GM10248 (cell line): ENCODE data around the gene YY1AP1.
"Not testable (repeated sequence)": the region's sequence is repeated elsewhere in the genome, so short reads cannot be mapped to it uniquely, and the experiment has no call there.

Source experiments
- CTCF ChIA-PET: fragments of 300-600 bp; sonication (Branson Sonifier 250); formaldehyde crosslinking; extraction: SDS; loops from one replicate; lab custom pipeline; 2021; ENCODE audit warnings: antibody characterized with exemption; lab: Yijun Ruan, JAX
- POLR2A ChIA-PET: fragments of 350-650 bp; sonication (Branson Sonifier 250); formaldehyde crosslinking; extraction: SDS; loops from one replicate; lab custom pipeline; 2020; ENCODE audit warnings: antibody characterized with exemption; lab: Yijun Ruan, JAX
- DNase-seq: peaks from one replicate; pipeline ENCODE4 v3.0.0; 2012; ENCODE audit errors: extremely low spot score
- CTCF ChIP-seq: IDR thresholded peaks from 2 replicates; pipeline ENCODE4 v1.5.1; 2012; ENCODE audit warnings: mild to moderate bottlenecking, low read depth; ENCODE audit errors: extremely low read depth, missing control alignments, control extremely low read depth

The YY1AP1 gene

GRCh38 chr1:155688324-155689080 lies at the start of gene YY1AP1:
TSS of gene YY1AP1 (minus strand) at chr1:155688774. CDS start at chr1:155680436, 8,338 bp downstream.
- POLR2A ChIA-PET, result interaction anchor here (0.5 to 0.6 kb wide), 2 partner anchors 8 to 170 kb away, joined by 4 to 5 read pairs; no protein-coding TSS in a partner anchor
- CTCF ChIA-PET, result no interaction called here
- TF ChIP-seq CTCF, result no peak
- peak; percentile 95 for DNase-seq

- peak; percentile 28 for DNase-seq
- POLR2A ChIA-PET, result no interaction called here
- CTCF ChIA-PET, result interaction anchor here (0.7 to 2.2 kb wide), 12 partner anchors 9 to 479 kb away, joined by 3 to 12 read pairs (median 4); no protein-coding TSS in a partner anchor
- TF ChIP-seq CTCF, result peak; percentile 52
Measured at GRCh38 chr1:155729031-155729898, 40.7 kb upstream of the YY1AP1 start.

GRCh38 chr1:155725142-155725541 lies 36.6 kb upstream of the YY1AP1 start:
- ChIA-PET CTCF (interaction anchor here (0.6 to 1.6 kb wide), 2 partner anchors 13 to 475 kb away, joined by 3 to 4 read pairs; no protein-coding TSS in a partner anchor), POLR2A (no interaction called here)
- no peak for TF ChIP-seq CTCF
- DNase-seq, result no peak

DNA sequence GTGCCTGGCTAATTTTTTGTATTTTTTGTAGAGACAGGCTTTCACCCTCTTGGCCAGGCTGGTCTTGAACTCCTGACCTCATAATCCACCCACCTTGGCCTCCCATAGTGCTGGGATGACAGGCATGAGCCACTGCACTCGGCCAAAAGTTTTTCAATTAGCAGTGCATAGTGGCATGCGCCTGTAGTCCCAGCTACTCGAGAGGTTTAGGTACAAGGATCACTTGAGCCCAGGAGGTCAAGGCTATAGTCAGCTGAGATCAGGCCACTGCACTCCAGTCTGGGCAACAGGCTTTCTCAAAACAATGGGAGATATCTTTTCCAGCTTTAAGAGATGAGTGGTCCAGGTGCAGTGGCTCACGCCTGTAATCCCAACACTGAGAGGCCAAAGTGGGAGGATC lies 31.1 kb upstream of the YY1AP1 start:
- ChIA-PET CTCF (interaction anchor here (1.1 kb wide), 1 partner anchor 10 kb away, joined by 5 read pairs; no protein-coding TSS in a partner anchor), POLR2A (interaction anchor here (0.7 kb wide), 2 partner anchors 14 to 115 kb away, joined by 5 to 9 read pairs; no protein-coding TSS in a partner anchor)
- no peak for DNase-seq
- TF ChIP-seq CTCF, result no peak

- POLR2A ChIA-PET, DNase-seq: not testable (repeated sequence)
- CTCF ChIA-PET, result interaction anchor here (1.0 kb wide), 1 partner anchor 10 kb away, joined by 3 read pairs; no protein-coding TSS in a partner anchor
Measured at GRCh38 chr1:155718524-155719115, 30.0 kb upstream of the YY1AP1 start.

GRCh38 chr1:155717041-155717440 lies 28.5 kb upstream of the YY1AP1 start:
- CTCF ChIA-PET, result interaction anchor here (0.7 to 2.5 kb wide), 4 partner anchors 10 to 350 kb away, joined by 3 to 11 read pairs (median 4); no protein-coding TSS in a partner anchor
- POLR2A ChIA-PET, result no interaction called here
- peak; percentile 51 for DNase-seq
- no peak for TF ChIP-seq CTCF
